HG03097 (cell line): Measurements from ENCODE around the gene OR1L8.
"Not testable (repeated sequence)": the region's sequence is repeated elsewhere in the genome, so short reads cannot be mapped to it uniquely, and the experiment has no call there.

Experiments used
- ATAC-seq: cut with Tn5 transposase; IDR thresholded peaks from one replicate; pipeline ENCODE4 v1.9.1; 2021; ENCODE audit not compliant: unreplicated experiment, low FRiP score

The OR1L8 gene, protein sequence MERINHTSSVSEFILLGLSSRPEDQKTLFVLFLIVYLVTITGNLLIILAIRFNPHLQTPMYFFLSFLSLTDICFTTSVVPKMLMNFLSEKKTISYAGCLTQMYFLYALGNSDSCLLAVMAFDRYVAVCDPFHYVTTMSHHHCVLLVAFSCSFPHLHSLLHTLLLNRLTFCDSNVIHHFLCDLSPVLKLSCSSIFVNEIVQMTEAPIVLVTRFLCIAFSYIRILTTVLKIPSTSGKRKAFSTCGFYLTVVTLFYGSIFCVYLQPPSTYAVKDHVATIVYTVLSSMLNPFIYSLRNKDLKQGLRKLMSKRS

DNA sequence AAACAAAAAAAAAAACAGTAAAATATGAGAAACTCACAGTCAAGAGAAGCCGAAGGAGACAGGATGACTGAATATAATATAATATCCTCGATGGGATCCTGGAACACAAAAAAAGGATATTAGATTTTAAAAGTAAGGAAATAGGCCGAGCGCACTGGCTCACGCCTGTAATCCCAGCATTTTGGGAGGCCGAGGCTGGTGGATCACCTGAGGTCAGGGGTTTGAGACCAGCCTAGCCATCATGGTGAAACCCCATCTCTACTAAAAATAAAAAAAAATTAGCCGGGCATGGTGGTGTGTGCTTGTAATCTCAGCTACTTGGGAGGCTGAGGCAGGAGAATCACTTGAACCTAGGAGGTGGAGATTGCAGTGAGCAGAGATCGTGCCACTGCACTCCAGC, at the start of gene OR1L8:
Gene OR1L8 (minus strand): TSS at position 101 of the 400 bp plus-strand sequence. CDS start 14,907 bp downstream, outside the sequence.
- not testable (repeated sequence) for ATAC-seq

- ATAC-seq, result no peak
These were observed 36.8 kb upstream of the OR1L8 start for GRCh38 chr9:122619996-122620395.

DNA sequence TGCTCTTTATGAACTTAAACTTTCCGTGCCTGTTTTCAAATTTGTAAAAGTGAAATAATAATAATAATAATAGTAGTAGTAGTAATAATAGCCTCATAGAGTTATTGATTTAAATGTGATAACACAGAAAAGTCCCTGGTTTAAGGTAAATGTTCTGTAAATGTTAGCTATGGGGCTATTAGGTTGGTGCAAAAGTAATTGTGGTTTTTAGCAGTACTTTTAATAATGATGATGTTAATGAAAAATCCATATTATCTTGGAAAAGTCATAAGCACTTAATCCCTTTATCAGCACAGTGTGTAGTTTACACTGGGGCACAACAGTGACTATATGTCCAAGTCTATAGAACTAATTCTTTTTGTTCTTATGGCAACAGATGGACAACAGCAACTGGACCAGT, 31.2 kb upstream of the OR1L8 start, which contains the start of gene OR1Q1:
Gene OR1Q1 (plus strand): TSS at position 377 of the 400 bp plus-strand sequence. CDS start 0 bp downstream, at position 377.
- no peak for ATAC-seq

- no peak for ATAC-seq
These were observed 26.6 kb upstream of the OR1L8 start for GRCh38 chr9:122609804-122610203.

GRCh38 chr9:122606587-122606986, 23.4 kb upstream of the OR1L8 start:
- ATAC-seq, result no peak

DNA sequence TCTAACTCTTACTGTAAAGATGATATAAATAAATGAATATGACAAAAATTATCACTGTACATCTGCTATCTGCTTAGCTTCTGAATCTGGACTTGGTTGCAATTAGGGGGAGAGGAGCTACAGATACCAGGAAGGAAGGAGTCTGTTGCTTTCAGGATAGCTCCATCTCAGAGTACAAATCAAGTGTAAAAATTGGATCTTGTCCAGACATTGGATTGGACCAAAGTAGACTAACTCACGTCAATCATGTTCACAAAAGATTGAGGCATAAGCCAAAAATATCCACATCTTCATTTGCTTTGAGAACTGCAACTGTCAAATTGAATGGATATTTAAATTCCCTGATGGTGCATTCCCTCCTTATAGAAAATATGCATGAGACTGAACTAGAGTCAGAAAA, 22.5 kb upstream of the OR1L8 start:
- no peak for ATAC-seq

DNA sequence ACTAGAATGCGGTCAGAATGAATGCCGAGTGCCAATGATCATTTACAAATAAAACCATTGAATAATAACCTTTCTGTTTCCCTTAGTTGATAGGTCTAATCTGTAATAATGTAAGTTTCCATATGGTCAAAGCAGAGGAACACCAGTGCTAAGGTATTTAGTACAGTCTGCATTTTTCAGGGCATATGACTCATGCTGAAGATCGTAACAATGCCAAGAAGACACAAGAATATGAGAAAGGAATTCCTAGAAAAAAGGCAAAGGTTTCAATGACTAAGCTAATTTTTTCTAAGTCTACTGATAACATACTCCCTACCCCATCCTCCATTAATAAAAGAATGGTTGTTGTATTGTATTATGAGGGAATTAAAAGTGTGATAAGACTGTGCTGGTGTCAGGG, 2.8 kb downstream of the OR1L8 start:
- ATAC-seq, result no peak

DNA sequence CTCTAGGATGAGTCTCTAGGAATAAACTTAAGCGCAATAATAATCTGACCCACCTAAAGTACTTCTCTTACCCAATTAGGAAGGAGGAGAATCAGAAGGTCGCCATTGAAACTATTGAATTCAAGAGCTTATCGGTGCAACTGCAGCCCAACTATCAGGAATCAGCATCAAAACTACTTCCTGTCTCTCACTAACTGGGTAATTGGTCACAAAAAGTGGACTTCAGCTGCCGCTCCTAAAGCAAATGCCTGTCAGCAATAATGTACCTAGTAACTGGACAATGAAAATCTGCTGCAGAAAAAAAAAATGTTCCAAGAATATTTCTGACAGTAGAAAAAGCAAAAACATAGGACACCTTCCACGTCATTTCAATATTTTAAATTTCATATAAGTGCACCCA, 3.3 kb downstream of the OR1L8 start:
- no peak for ATAC-seq

DNA sequence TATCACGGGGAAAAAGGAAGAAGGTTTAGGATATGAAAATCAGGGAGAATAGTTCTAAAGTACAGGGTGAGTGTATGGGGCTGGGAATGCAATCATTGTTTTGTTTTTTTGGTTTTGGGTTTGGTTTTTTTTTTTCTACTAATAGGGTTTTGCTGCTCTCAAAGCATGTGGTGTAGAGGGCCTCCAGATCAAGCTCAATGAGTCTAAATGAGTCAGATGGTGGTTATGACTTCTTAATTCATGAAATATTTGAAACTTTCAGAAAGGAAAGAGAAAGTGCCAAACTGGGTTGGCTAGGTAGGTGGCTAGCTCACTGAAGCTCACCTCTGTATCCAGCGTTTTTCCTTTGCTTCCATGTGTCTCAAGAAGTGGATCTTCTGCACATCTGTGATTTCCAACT, 10.7 kb downstream of the OR1L8 start:
- ATAC-seq, result no peak

DNA sequence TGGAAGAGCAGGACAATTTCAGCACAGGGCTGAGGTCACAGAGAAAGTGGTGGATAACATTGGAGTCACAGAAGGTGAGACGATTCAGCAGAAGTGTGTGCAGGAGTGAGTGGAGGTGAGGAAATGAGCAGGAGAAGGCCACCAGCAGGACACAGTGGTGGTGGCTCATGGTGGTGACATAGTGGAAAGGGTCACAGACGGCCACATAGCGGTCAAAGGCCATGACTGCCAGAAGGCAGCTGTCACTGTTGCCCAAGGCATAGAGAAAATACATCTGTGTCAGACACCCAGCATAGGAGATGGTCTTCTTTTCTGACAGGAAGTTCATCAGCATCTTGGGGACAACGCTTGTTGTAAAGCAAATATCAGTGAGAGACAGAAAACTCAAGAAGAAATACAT, 15.3 kb downstream of the OR1L8 start:
- no peak for ATAC-seq

DNA sequence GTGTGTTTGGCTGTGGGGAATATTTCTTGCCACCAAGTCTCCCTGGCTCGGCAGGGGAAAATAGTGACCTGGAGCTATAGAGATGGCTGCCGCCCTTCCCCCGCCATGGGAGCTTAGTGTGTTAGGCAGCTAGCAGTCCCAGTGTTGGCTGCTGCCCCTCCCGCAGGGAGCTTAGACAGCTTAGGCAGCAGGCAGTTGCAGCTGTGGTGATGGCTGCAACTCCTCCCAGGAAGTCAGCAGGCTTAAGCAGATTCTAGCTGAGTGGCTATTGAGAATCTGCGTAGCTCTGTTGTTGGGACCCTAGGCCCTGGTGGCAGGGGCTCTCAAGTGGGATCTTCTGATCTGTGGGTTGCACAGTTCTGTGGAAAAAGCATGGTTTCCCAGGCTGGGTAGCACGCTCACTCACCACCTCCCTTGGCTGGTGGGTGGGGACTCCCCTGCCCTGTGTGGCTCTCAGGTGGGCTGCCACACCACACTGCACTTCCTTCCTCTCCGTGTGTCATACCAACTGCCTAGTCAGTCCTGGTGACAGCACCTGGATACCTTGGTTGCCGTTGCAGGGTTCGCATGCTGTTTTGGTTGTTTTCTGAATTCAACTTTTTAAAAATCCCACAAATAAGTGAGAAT, 20.9 kb downstream of the OR1L8 start:
- no peak for ATAC-seq

- no peak for ATAC-seq
These were observed 21.7 kb downstream of the OR1L8 start for GRCh38 chr9:122561446-122561845.

- ATAC-seq, result no peak
These were observed 30.4 kb downstream of the OR1L8 start, which contains the start of gene OR1N2 for GRCh38 chr9:122552812-122553211. Gene OR1N2 (plus strand): TSS chr9:122553112. CDS start chr9:122553212, 100 bp downstream.

- ATAC-seq, result no peak
These were observed 31.8 kb downstream of the OR1L8 start for GRCh38 chr9:122551371-122551770.

GRCh38 chr9:122546196-122546595, 37.0 kb downstream of the OR1L8 start:
- no peak for ATAC-seq

GRCh38 chr9:122538757-122539156, 44.4 kb downstream of the OR1L8 start:
- ATAC-seq, result no peak

GRCh38 chr9:122537066-122537465, 46.1 kb downstream of the OR1L8 start:
- ATAC-seq, result not testable (repeated sequence)

DNA sequence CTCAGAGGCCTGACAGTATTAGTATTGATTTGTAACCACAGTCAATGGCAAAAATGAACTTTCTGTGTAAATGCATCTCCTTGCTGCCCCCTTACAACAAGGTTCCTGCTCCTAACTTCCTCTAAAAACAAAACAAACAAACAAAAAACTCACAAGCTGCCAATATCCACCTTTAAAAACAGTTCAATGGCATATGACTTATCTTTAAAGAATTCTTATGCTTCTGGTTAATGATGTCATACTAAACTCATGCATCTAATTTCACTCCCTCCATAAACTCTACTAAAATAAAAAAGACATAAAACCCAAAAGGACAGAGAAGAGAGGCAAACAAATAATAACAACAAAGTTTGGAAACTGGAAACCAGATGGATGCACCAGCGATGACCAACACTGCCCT, 47.0 kb downstream of the OR1L8 start:
- ATAC-seq, result no peak

DNA sequence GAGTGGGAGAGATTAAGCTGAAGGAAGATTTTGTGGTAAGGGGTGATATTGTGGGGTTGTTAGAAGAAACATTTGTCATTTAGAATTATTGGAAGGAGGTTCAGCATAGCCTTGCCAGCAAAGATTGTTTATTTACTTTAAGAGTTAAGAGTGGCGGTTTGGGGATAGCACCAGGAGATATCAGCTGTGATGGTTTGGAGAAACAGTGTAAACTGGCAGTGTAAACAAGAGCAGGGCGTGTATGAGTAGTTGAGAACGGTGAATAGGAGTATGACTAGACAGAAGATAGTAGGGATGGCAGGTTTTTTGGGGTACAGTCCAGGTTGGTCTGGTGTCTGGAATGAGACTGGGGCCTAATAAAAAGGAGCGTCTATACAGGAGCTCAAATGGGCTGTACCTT, 52.0 kb downstream of the OR1L8 start:
- not testable (repeated sequence) for ATAC-seq

GRCh38 chr9:122527193-122527592, 56.0 kb downstream of the OR1L8 start, which contains the start of gene OR1N1:
Gene OR1N1 (minus strand): TSS chr9:122527293. CDS start chr9:122527293, 0 bp downstream.
- ATAC-seq, result no peak

DNA sequence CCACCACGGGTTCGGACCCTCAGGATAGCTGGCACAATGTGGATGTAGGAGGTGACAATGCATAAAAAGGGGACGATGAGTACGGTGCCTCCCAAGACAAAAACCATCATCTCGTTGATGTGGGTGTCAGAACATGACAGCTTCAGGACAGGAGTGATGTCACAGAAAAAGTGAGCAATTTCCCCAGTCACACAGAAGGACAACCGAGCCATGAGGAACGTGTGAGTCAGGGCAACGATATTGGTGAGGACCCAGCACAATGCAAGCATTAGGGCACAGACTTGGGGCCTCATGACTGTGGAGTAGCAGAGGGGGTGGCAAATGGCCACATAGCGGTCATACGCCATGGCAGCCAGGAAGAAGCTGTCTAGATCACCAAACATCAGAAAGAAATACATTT, 56.6 kb downstream of the OR1L8 start:
- ATAC-seq, result no peak

- ATAC-seq, result no peak
These were observed 63.8 kb downstream of the OR1L8 start for GRCh38 chr9:122519376-122519775.
